KMS-11 (cell line): Measurements from ENCODE around the gene CDC42SE2.

Experiments used
- H2AFZ ChIP-seq: fragments of 200-600 bp; sonication (generic); 2 replicates; pipeline ENCODE4 v1.6.1; 2016; ENCODE audit warnings: antibody characterized with exemption, mixed run types, low read depth
- H3K27ac ChIP-seq: fragments of 200-600 bp; sonication (generic); 2 replicates; pipeline ENCODE4 v1.6.1; 2016; ENCODE audit warnings: mild to moderate bottlenecking, mixed run types
- H3K27me3 ChIP-seq: fragments of 200-600 bp; sonication (generic); 2 replicates; pipeline ENCODE4 v1.6.1; 2017; ENCODE audit warnings: mild to moderate bottlenecking, low read depth, mixed run types, moderate library complexity; ENCODE audit not compliant: insufficient read depth
- H3K36me3 ChIP-seq: fragments of 200-600 bp; sonication (generic); 2 replicates; pipeline ENCODE4 v1.6.1; 2017; ENCODE audit warnings: mild to moderate bottlenecking, mixed run types; ENCODE audit not compliant: insufficient read depth
- H3K4me1 ChIP-seq: fragments of 200-600 bp; sonication (generic); 2 replicates; pipeline ENCODE4 v1.6.1; 2016; ENCODE audit warnings: mild to moderate bottlenecking, low read depth, mixed run types; ENCODE audit not compliant: poor library complexity, severe bottlenecking
- H3K4me2 ChIP-seq: fragments of 200-600 bp; sonication (generic); 2 replicates; pipeline ENCODE4 v1.7.0; 2016; ENCODE audit warnings: mild to moderate bottlenecking, mixed run types
- H3K4me3 ChIP-seq: fragments of 200-600 bp; sonication (generic); IDR thresholded peaks from 2 replicates; pipeline ENCODE4 v1.6.1; 2017; ENCODE audit warnings: low read depth, low read length, mixed read lengths; ENCODE audit not compliant: insufficient read depth
- H3K79me2 ChIP-seq: fragments of 200-600 bp; sonication (generic); 2 replicates; pipeline ENCODE4 v1.6.1; 2016; ENCODE audit warnings: low read depth, mixed run types; ENCODE audit not compliant: insufficient read depth
- H3K9ac ChIP-seq: fragments of 200-600 bp; sonication (generic); 2 replicates; pipeline ENCODE4 v1.6.1; 2016; ENCODE audit warnings: mild to moderate bottlenecking, mixed run types
- H4K20me1 ChIP-seq: fragments of 200-600 bp; sonication (generic); 2 replicates; pipeline ENCODE4 v1.6.1; 2016; ENCODE audit warnings: mild to moderate bottlenecking, mixed run types; ENCODE audit not compliant: insufficient read depth
- TF ChIP-seq, protein P1 (sequence below): fragments of 200-600 bp; sonication (generic); conservative IDR thresholded peaks from 2 replicates; pipeline ENCODE4 v1.6.1; 2017; ENCODE audit warnings: low read depth, mild to moderate bottlenecking, antibody characterized with exemption, low read length, moderate library complexity, mixed read lengths

The CDC42SE2 gene

GRCh38 chr5:131258733-131259132 is 5.1 kb upstream of the CDC42SE2 start:
- Histone ChIP-seq H3K27me3 (no peaks in the 10 kb centered on the region), H3K79me2 (no peaks in the 10 kb centered on the region), H3K27ac (no peak overlapping the region), H3K36me3 (no peaks in the 10 kb centered on the region), H4K20me1 (no peaks in the 10 kb centered on the region), H2AFZ (no peak overlapping the region), H3K4me2 (no peak overlapping the region), H3K9ac (no peak overlapping the region), H3K4me1 (peaks cover 9% of the 10 kb centered on the region), H3K4me3 (no peak overlapping the region)
- TF ChIP-seq, protein P1, sequence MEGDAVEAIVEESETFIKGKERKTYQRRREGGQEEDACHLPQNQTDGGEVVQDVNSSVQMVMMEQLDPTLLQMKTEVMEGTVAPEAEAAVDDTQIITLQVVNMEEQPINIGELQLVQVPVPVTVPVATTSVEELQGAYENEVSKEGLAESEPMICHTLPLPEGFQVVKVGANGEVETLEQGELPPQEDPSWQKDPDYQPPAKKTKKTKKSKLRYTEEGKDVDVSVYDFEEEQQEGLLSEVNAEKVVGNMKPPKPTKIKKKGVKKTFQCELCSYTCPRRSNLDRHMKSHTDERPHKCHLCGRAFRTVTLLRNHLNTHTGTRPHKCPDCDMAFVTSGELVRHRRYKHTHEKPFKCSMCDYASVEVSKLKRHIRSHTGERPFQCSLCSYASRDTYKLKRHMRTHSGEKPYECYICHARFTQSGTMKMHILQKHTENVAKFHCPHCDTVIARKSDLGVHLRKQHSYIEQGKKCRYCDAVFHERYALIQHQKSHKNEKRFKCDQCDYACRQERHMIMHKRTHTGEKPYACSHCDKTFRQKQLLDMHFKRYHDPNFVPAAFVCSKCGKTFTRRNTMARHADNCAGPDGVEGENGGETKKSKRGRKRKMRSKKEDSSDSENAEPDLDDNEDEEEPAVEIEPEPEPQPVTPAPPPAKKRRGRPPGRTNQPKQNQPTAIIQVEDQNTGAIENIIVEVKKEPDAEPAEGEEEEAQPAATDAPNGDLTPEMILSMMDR, result no peak

- Histone ChIP-seq H3K79me2 (no peaks in the 10 kb centered on the region), H3K27me3 (no peaks in the 10 kb centered on the region), H3K4me2 (no peak overlapping the region), H3K4me1 (peaks cover 9% of the 10 kb centered on the region), H3K9ac (no peak overlapping the region), H3K27ac (no peak overlapping the region), H2AFZ (no peak overlapping the region), H3K36me3 (no peaks in the 10 kb centered on the region), H3K4me3 (no peak overlapping the region), H4K20me1 (no peaks in the 10 kb centered on the region)
- TF ChIP-seq, protein P1, result no peak
Measured at GRCh38 chr5:131259326-131259725, 4.5 kb upstream of the CDC42SE2 start.

GRCh38 chr5:131260895-131261294 is 3.0 kb upstream of the CDC42SE2 start:
- no peak overlapping the region for H3K27ac ChIP-seq
- no peak overlapping the region for H3K4me3 ChIP-seq
- H3K4me1 ChIP-seq, result peaks cover 13% of the 10 kb centered on the region
- no peaks in the 10 kb centered on the region for H3K36me3 ChIP-seq
- no peak overlapping the region for H3K9ac ChIP-seq
- H4K20me1 ChIP-seq, result no peaks in the 10 kb centered on the region
- H3K27me3 ChIP-seq, result no peaks in the 10 kb centered on the region
- TF ChIP-seq, protein P1, result no peak
- H3K4me2 ChIP-seq, result no peak overlapping the region
- no peak overlapping the region for H2AFZ ChIP-seq
- peaks cover 14% of the 10 kb centered on the region for H3K79me2 ChIP-seq

GRCh38 chr5:131261483-131261882 is 2.4 kb upstream of the CDC42SE2 start:
- H4K20me1 ChIP-seq, result no peaks in the 10 kb centered on the region
- H3K4me2 ChIP-seq, result no peak overlapping the region
- no peaks in the 10 kb centered on the region for H3K36me3 ChIP-seq
- peaks cover 19% of the 10 kb centered on the region for H3K4me1 ChIP-seq
- H3K27me3 ChIP-seq, result no peaks in the 10 kb centered on the region
- H3K27ac ChIP-seq, result no peak overlapping the region
- H3K4me3 ChIP-seq, result no peak overlapping the region
- TF ChIP-seq, protein P1, result no peak
- H3K9ac ChIP-seq, result no peak overlapping the region
- H2AFZ ChIP-seq, result no peak overlapping the region
- peaks cover 20% of the 10 kb centered on the region for H3K79me2 ChIP-seq
